CD14-positive monocyte (primary cell): ENCODE data around the gene PDE4B. TPM values are rescaled to one million over a fixed set of nuclear protein-coding genes. Genes with fewer than 3 reads are reported as not detected.
A peak's percentile ranks its signal among the peaks of the same experiment; 100 is the strongest.

Experiments
- DNase-seq, 3 donors: peaks; one replicate each; pipeline ENCODE4 v3.0.0-alpha.2; 2011 to 2022
- H2AFZ ChIP-seq: 2 replicates; pipeline ENCODE4 v1.6.0; 2012; ENCODE audit warnings: mild to moderate bottlenecking, low read depth, low read length, inconsistent platforms; ENCODE audit not compliant: insufficient read depth, poor library complexity, severe bottlenecking
- H3K27ac ChIP-seq, 2 donors: 1 replicate in 1 of 2; 2 replicates in 1 of 2; pipeline ENCODE4 v1.5.1; 2012 to 2013; ENCODE audit warnings: low read length in 2 of 2, control low read depth in 1 of 2, inconsistent platforms in 1 of 2, low read depth in 1 of 2, mild to moderate bottlenecking in 1 of 2
- H3K27me3 ChIP-seq, 2 donors: one replicate each; pipeline versions ENCODE4 v1.6.0 to v1.6.1; 2011 to 2013; ENCODE audit warnings: low read length in 2 of 2; ENCODE audit not compliant: control insufficient read depth in 2 of 2, insufficient read depth in 2 of 2
- H3K36me3 ChIP-seq, 2 donors: replicated peaks in 1 of 2; 1 replicate in 1 of 2; 2 replicates in 1 of 2; pipeline versions ENCODE4 v1.5.1 to v1.6.1; 2012 to 2013; ENCODE audit warnings: low read length in 2 of 2, control low read depth in 1 of 2, inconsistent platforms in 1 of 2, mild to moderate bottlenecking in 1 of 2; ENCODE audit not compliant: insufficient read depth in 2 of 2, control insufficient read depth in 1 of 2
- H3K4me1 ChIP-seq, 2 donors: 1 replicate in 1 of 2; 2 replicates in 1 of 2; pipeline versions ENCODE4 v1.5.1 to v1.6.1; 2012 to 2013; ENCODE audit warnings: low read length in 2 of 2, control low read depth in 1 of 2, inconsistent platforms in 1 of 2, mild to moderate bottlenecking in 1 of 2, moderate library complexity in 1 of 2; ENCODE audit not compliant: insufficient read depth in 2 of 2, control insufficient read depth in 1 of 2
- H3K4me2 ChIP-seq: replicated peaks from 2 replicates; pipeline ENCODE3; 2012; ENCODE audit warnings: low read length, moderate library complexity, mild to moderate bottlenecking; ENCODE audit not compliant: poor library complexity, severe bottlenecking; ENCODE audit errors: extremely low read depth
- H3K4me3 ChIP-seq, 3 experiments: fragments of 200-600 bp in 1 of 3; sonication (generic) in 1 of 3; replicated peaks in 1 of 3; 1 replicate in 2 of 3; 2 replicates in 1 of 3; pipeline ENCODE4 v1.5.1; 2011 to 2013; ENCODE audit warnings: low read length in 3 of 3, mild to moderate bottlenecking in 3 of 3, control low read depth in 2 of 3, low read depth in 2 of 3, inconsistent platforms in 1 of 3, moderate library complexity in 1 of 3
- H3K79me2 ChIP-seq: 2 replicates; pipeline ENCODE4 v1.6.0; 2012; ENCODE audit warnings: mild to moderate bottlenecking, control low read depth, inconsistent platforms, low read length, moderate library complexity; ENCODE audit not compliant: insufficient read depth
- H3K9ac ChIP-seq: 2 replicates; pipeline ENCODE4 v1.6.0; 2017; ENCODE audit warnings: low read length, mild to moderate bottlenecking; ENCODE audit not compliant: insufficient read depth, poor library complexity, severe bottlenecking
- H3K9me3 ChIP-seq, 2 donors: replicated peaks in 1 of 2; 1 replicate in 1 of 2; 2 replicates in 1 of 2; pipeline versions ENCODE4 v1.5.1 to v1.6.1; 2012 to 2013; ENCODE audit warnings: low read length in 2 of 2, control low read depth in 1 of 2; ENCODE audit not compliant: control insufficient read depth in 1 of 2, insufficient read depth in 1 of 2
- H4K20me1 ChIP-seq: 2 replicates; pipeline ENCODE4 v1.6.0; 2012; ENCODE audit warnings: mild to moderate bottlenecking, low read length, control low read depth, moderate library complexity; ENCODE audit not compliant: insufficient read depth
- H3K27ac Mint-ChIP-seq, 7 donors: one replicate each; pipeline ENCODE4 v1.8.0; 2020; ENCODE audit warnings: mild to moderate bottlenecking in 7 of 7, mixed read lengths in 7 of 7, moderate library complexity in 6 of 7, inconsistent platforms in 2 of 7
- H3K27me3 Mint-ChIP-seq, 3 donors: one replicate each; pipeline ENCODE4 v1.8.0; 2021 to 2022; ENCODE audit warnings: low read depth in 3 of 3, mild to moderate bottlenecking in 3 of 3, mixed read lengths in 3 of 3, moderate library complexity in 3 of 3, inconsistent platforms in 1 of 3
- H3K36me3 Mint-ChIP-seq, 2 donors: one replicate each; pipeline ENCODE4 v1.8.0; 2020; ENCODE audit warnings: mixed read lengths in 2 of 2, inconsistent platforms in 1 of 2, mild to moderate bottlenecking in 1 of 2
- H3K4me1 Mint-ChIP-seq: one replicate; pipeline ENCODE4 v1.8.0; 2020; ENCODE audit warnings: mild to moderate bottlenecking, mixed read lengths
- H3K4me3 Mint-ChIP-seq, 2 donors: one replicate each; pipeline ENCODE4 v1.8.0; 2020; ENCODE audit warnings: mild to moderate bottlenecking in 2 of 2, mixed read lengths in 2 of 2, moderate library complexity in 1 of 2
- H3K9me3 Mint-ChIP-seq, 7 donors: one replicate each; pipeline ENCODE4 v1.8.0; 2020 to 2022; ENCODE audit warnings: mixed read lengths in 7 of 7, mild to moderate bottlenecking in 6 of 7, moderate library complexity in 6 of 7, inconsistent platforms in 2 of 7
- CTCF ChIP-seq: fragments of 200-600 bp; IDR thresholded peaks from one replicate; pipeline ENCODE4 v1.8.0; 2022; ENCODE audit warnings: antibody characterized with exemption, mild to moderate bottlenecking
- WGBS: methylation state at CpG from one replicate; pipeline ENCODE4 v1.1.5; 2013; ENCODE audit warnings: missing lambda C conversion rate; ENCODE audit not compliant: insufficient coverage; 5-methylcytosine and 5-hydroxymethylcytosine counted together
- intact Hi-C, 2 donors: fragments of 100-400 bp; cut with micrococcal nuclease; formaldehyde crosslinking; loops; one replicate each; pipeline versions ENCODE4 v1.15.0 to v1.15.1; 2023
- polyA plus RNA-seq, 3 donors: library from polyadenylated mRNA; depleted of rRNA in 1 of 3; unstranded in 2 of 3; stranded (reverse) in 1 of 3; fragments of 300-500 nt in 2 of 3; fragments of >200 nt in 1 of 3; fragmentation: Illumina TruSeq in 2 of 3; gene quantifications; 1 replicate in 2 of 3; 2 replicates in 1 of 3; pipeline ENCODE4 v1.2.3, GENCODE V29; 2012 to 2021

The PDE4B gene
- polyA plus RNA-seq, 3 donors: 17.2 to 52.8 (median 25.2) TPM

- Histone ChIP-seq H3K27ac (no peak overlapping the region), H3K9me3 (peaks cover 8 to 17% of the 10 kb centered on the region in 2 donors), H2AFZ (no peak overlapping the region), H3K4me2 (no peak overlapping the region), H3K4me1 (peaks cover 45 to 56% of the 10 kb centered on the region in 2 donors), H3K9ac (no peak overlapping the region), H3K27me3 (no peaks in the 10 kb centered on the region), H3K4me3 (no peak overlapping the region), H4K20me1 (no peaks in the 10 kb centered on the region), H3K79me2 (no peaks in the 10 kb centered on the region), H3K36me3 (no peaks in the 10 kb centered on the region)
- 81% methylated on average over 2 of the region's 3 CpGs for WGBS
- no peak overlapping the region for H3K4me3 Mint-ChIP-seq
- H3K27ac Mint-ChIP-seq: no peak overlapping the region
- peaks cover 0 to 2% (median 1%) of the 10 kb centered on the region in 3 donors for H3K27me3 Mint-ChIP-seq
- H3K36me3 Mint-ChIP-seq: peaks cover 16 to 21% of the 10 kb centered on the region in 2 donors
- no peak for TF ChIP-seq CTCF
- intact Hi-C loops: no loop called here
- no peak for DNase-seq
- H3K9me3 Mint-ChIP-seq: peaks cover 19 to 29% (median 23%) of the 10 kb centered on the region in 7 donors
- peaks cover 78% of the 10 kb centered on the region for H3K4me1 Mint-ChIP-seq
Measured at GRCh38 chr1:66413838-66414175, 621.1 kb downstream of the PDE4B start.

- peaks cover 60 to 70% of the 10 kb centered on the region in 2 donors for H3K4me1 ChIP-seq
- intact Hi-C loops: no loop called here
- H3K36me3 ChIP-seq: no peaks in the 10 kb centered on the region
- Mint-ChIP-seq H3K4me3 (no peak overlapping the region), H3K36me3 (peaks cover 11 to 14% of the 10 kb centered on the region in 2 donors), H3K27ac (peak overlapping the region; percentile 70 to 92 (median 83)), H3K9me3 (peaks cover 15 to 25% (median 22%) of the 10 kb centered on the region in 7 donors), H3K4me1 (peaks cover 89% of the 10 kb centered on the region), H3K27me3 (peaks cover 0 to 2% (median 0%) of the 10 kb centered on the region in 3 donors)
- peaks cover 8 to 17% of the 10 kb centered on the region in 2 donors for H3K9me3 ChIP-seq
- H3K27me3 ChIP-seq: no peaks in the 10 kb centered on the region
- DNase-seq: peak in 1 of 3 donors; percentile 56
- no CpG with 5 or more reads among the region's 2 CpGs for WGBS
- H4K20me1 ChIP-seq: no peaks in the 10 kb centered on the region
- TF ChIP-seq CTCF: no peak
- H3K9ac ChIP-seq: no peak overlapping the region
- peak overlapping the region in 1 of 2 donors; percentile 69 for H3K27ac ChIP-seq
- H3K4me2 ChIP-seq: no peak overlapping the region
- H2AFZ ChIP-seq: no peak overlapping the region
- H3K79me2 ChIP-seq: no peaks in the 10 kb centered on the region
- H3K4me3 ChIP-seq: no peak overlapping the region
Measured at GRCh38 chr1:66415281-66415680, 622.6 kb downstream of the PDE4B start.
